Nucleus accumbens (tissue), 56 donors: Measurements from ENCODE around the gene DNAH7.

Experiments
- DNase-seq, 56 donors: peaks; one replicate each; lab custom pipeline; 2025; lab: John Stamatoyannopoulos, UW

The DNAH7 gene

GRCh38 chr2:196080526-196080925 is 11.9 kb upstream of the DNAH7 start:
- DNase-seq: no peak

GRCh38 chr2:196079052-196079451 is 10.4 kb upstream of the DNAH7 start:
- DNase-seq: no peak

GRCh38 chr2:196077821-196078220 is 9.2 kb upstream of the DNAH7 start:
- no peak for DNase-seq

GRCh38 chr2:196076778-196077568 is 8.3 kb upstream of the DNAH7 start:
- DNase-seq: no peak

- no peak for DNase-seq
Measured at GRCh38 chr2:196075196-196075595, 6.6 kb upstream of the DNAH7 start.

- no peak for DNase-seq
Measured at GRCh38 chr2:196074631-196075030, 6.0 kb upstream of the DNAH7 start.

- DNase-seq: no peak
Measured at GRCh38 chr2:196073521-196073920, 4.9 kb upstream of the DNAH7 start.

- no peak for DNase-seq
Measured at GRCh38 chr2:196067088-196067382, 1.6 kb downstream of the DNAH7 start.

- DNase-seq: no peak
Measured at GRCh38 chr2:196066291-196067087, 2.1 kb downstream of the DNAH7 start.

- no peak for DNase-seq
Measured at GRCh38 chr2:196063773-196064172, 4.9 kb downstream of the DNAH7 start.

- no peak for DNase-seq
Measured at GRCh38 chr2:196059491-196059960, 9.1 kb downstream of the DNAH7 start.

- DNase-seq: no peak
Measured at GRCh38 chr2:196054631-196055030, 14.0 kb downstream of the DNAH7 start.

- DNase-seq: no peak
Measured at GRCh38 chr2:196046123-196046917, 22.3 kb downstream of the DNAH7 start.

- DNase-seq: no peak
Measured at GRCh38 chr2:196041786-196042185, 26.9 kb downstream of the DNAH7 start.

- DNase-seq: no peak
Measured at GRCh38 chr2:196040218-196040617, 28.4 kb downstream of the DNAH7 start.

GRCh38 chr2:196036442-196036841 is 32.2 kb downstream of the DNAH7 start:
- DNase-seq: no peak

GRCh38 chr2:196018037-196018436 is 50.6 kb downstream of the DNAH7 start:
- no peak for DNase-seq

- DNase-seq: no peak
Measured at GRCh38 chr2:196012314-196012713, 56.3 kb downstream of the DNAH7 start.

GRCh38 chr2:196000551-196000950 is 68.1 kb downstream of the DNAH7 start:
- DNase-seq: no peak

GRCh38 chr2:195998070-195998469 is 70.6 kb downstream of the DNAH7 start:
- no peak for DNase-seq

- no peak for DNase-seq
Measured at GRCh38 chr2:195995499-195995898, 73.1 kb downstream of the DNAH7 start.
